Memory B cell (primary cell): ENCODE results near the gene NEDD4L.

Experiments
- ATAC-seq: fragments of 150-1000 bp; cut with Tn5 transposase; 2 replicates; pipeline ENCODE4 v1.10.0; 2021; ENCODE audit warnings: low read depth, mild to moderate bottlenecking, moderate library complexity
- DNase-seq, 2 donors: peaks; one replicate each; pipeline ENCODE4 v3.0.0; 2022; ENCODE audit warnings: low spot score in 2 of 2
- H3K27ac Mint-ChIP-seq: one replicate; pipeline ENCODE4 v1.8.0; 2022; ENCODE audit warnings: mild to moderate bottlenecking, moderate library complexity, mixed read lengths
- H3K27me3 Mint-ChIP-seq: one replicate; pipeline ENCODE4 v1.8.0; 2022; ENCODE audit warnings: mixed read lengths
- H3K36me3 Mint-ChIP-seq: one replicate; pipeline ENCODE4 v1.8.0; 2022; ENCODE audit warnings: mild to moderate bottlenecking, mixed read lengths
- H3K4me1 Mint-ChIP-seq: one replicate; pipeline ENCODE4 v1.8.0; 2022; ENCODE audit warnings: mixed read lengths
- H3K4me3 Mint-ChIP-seq: one replicate; pipeline ENCODE4 v1.8.0; 2022; ENCODE audit warnings: mild to moderate bottlenecking, moderate library complexity, mixed read lengths
- H3K9me3 Mint-ChIP-seq: one replicate; pipeline ENCODE4 v1.8.0; 2022; ENCODE audit warnings: mixed read lengths

The NEDD4L gene

DNA sequence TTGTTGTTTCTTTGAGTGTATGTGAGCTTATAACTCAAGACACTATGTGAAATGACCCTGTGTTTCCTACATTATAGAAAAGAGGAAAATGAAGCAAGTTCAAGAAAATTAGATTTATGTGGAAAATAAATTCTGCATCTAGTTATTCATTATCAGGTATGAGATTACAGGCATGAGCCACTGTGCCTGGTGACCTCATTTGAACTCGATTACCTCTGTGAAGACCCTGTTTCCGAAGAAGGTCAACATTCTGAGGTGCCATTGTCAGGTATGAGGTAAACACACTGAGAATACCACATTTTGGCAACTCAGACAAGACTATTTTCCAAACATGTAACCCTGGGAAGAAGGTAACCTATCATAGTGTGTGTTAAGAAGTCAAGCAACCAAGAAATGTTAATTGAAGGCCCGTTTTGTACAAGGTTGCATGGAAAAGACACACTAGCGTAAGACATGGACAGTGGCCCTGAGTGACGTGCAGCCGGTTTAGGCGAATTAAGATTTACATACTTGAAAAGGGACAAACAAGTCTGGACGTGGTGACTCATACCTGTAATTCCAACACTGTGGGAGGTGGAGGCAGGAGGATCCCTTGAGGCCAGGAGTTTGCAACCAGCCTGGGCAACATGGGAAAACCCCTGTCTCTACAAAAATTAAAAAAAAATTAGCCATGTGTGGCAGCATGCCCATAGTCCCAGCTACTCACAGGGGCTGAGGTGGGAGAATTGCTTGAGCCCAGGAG is 186.6 kb downstream of the NEDD4L start:
- peaks cover 5% of the 10 kb centered on the region for H3K36me3 Mint-ChIP-seq
- no peaks in the 10 kb centered on the region for H3K27me3 Mint-ChIP-seq
- peak overlapping the region; percentile 90 for H3K27ac Mint-ChIP-seq
- ATAC-seq (no peak), DNase-seq (no peak)
- peaks cover 3% of the 10 kb centered on the region for H3K9me3 Mint-ChIP-seq
- H3K4me3 Mint-ChIP-seq, result peak overlapping the region; percentile 39
- H3K4me1 Mint-ChIP-seq, result peaks cover 27% of the 10 kb centered on the region

DNA sequence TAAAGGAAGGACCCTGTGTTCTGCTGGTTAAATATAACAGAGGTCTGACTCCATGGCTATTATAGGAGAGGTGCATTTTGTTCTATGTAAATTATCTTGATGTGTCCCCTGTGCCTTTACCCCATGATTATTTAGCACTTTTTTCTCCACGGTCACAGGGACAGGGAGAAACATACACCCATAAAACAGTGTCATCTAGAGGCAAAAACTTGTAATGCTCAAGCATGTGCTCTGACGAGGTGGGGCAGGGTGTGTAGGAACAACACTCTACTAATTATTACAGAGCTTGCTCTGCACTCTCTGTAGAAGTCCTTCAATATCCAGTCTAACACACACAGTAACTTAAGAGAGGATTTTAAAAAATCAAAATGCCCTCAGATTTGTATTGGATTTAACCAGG is 187.9 kb downstream of the NEDD4L start:
- ATAC-seq (peak; percentile 58), DNase-seq (no peak)
- Mint-ChIP-seq H3K9me3 (peaks cover 3% of the 10 kb centered on the region), H3K27me3 (no peaks in the 10 kb centered on the region), H3K27ac (no peak overlapping the region), H3K4me3 (no peak overlapping the region), H3K4me1 (peaks cover 18% of the 10 kb centered on the region), H3K36me3 (peaks cover 5% of the 10 kb centered on the region)

DNA sequence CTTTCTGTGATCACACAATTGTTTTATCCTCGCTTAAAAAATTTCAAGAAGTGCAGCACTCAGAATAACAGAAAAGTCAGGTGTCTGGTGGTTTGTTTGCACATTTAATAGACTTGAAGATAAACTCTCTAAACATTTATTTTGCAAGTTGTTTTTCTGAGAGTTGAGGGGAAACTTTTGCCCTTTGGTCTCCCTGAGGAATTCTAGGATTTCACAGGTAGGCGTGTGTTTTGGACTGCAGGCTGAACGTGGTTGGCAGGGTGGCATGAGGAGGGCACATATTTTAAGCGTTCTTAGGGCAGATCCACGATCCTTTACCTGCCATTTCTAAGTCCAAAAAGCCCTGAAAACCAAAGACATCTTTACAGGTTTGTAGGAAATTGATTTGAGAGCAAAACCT is 188.6 kb downstream of the NEDD4L start:
- peaks cover 5% of the 10 kb centered on the region for H3K36me3 Mint-ChIP-seq
- no peak for ATAC-seq
- H3K4me3 Mint-ChIP-seq, result no peak overlapping the region
- H3K9me3 Mint-ChIP-seq, result peaks cover 3% of the 10 kb centered on the region
- H3K27me3 Mint-ChIP-seq, result no peaks in the 10 kb centered on the region
- DNase-seq, result no peak
- no peak overlapping the region for H3K27ac Mint-ChIP-seq
- H3K4me1 Mint-ChIP-seq, result peaks cover 14% of the 10 kb centered on the region

DNA sequence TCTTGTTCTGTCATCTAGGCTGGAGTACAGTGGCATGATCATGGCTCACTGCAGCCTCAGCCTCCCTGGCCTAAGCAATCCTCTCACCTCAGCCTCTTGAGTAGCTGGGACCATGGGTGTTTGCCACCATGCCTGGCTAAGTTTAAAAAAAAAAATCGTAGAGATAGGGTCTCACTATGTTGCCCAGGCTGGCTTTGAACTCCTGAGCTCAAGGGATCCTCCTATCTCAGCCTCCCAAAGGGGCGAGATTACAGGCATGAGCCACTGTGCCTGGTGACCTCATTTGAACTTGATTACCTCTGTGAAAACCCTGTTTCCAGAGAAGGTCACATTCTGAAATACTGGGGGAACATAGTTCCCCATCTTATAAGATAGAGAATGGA is 190.3 kb downstream of the NEDD4L start:
- DNase-seq (no peak), ATAC-seq (no peak)
- Mint-ChIP-seq H3K27ac (no peak overlapping the region), H3K27me3 (no peaks in the 10 kb centered on the region), H3K4me3 (no peak overlapping the region), H3K4me1 (peaks cover 12% of the 10 kb centered on the region), H3K9me3 (peaks cover 3% of the 10 kb centered on the region), H3K36me3 (peaks cover 5% of the 10 kb centered on the region)

DNA sequence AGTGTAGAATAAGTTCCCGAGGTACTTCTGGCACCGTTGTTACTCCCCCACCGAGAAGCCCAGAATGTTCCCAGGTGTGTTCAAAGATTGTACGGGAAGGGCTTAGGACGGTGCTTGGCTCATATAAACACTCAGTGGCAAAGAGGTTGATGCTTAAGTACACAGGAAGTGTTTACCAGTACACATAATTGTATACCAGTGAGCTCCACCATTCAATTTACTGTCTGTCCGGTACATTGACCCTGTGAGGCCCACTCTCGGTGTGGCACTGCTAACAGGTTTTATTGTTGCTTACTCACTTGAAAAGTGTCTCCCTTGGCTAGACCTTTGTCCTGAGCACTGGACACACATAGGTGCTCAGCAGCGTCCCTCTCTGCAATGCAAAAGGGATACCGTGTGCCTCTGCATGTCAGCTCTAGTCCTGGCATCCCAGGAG is 191.0 kb downstream of the NEDD4L start:
- Mint-ChIP-seq H3K9me3 (peaks cover 3% of the 10 kb centered on the region), H3K27me3 (no peaks in the 10 kb centered on the region), H3K36me3 (peaks cover 7% of the 10 kb centered on the region), H3K4me3 (no peak overlapping the region), H3K4me1 (peaks cover 10% of the 10 kb centered on the region), H3K27ac (no peak overlapping the region)
- ATAC-seq (no peak), DNase-seq (no peak)

DNA sequence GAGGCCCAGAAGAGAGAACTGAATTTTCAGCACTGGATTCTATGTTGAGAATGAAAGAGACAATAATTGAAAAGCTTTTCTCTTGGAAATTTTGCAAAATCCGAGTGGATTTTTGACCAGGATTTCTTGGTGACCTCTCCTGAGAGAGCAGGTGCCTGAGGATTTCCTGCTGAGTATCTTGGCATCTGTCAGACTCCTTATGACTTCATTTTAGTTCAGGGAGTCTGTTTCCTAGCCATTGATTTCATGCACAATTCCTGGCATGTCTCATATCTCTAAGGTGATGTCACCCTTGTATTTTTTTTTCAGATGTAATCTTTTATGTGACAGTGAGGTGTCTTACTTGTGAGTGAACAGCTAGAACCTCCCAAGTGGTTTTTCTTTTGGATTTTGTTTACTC is 195.9 kb downstream of the NEDD4L start:
- no peaks in the 10 kb centered on the region for H3K27me3 Mint-ChIP-seq
- H3K36me3 Mint-ChIP-seq, result peaks cover 3% of the 10 kb centered on the region
- H3K4me1 Mint-ChIP-seq, result peaks cover 2% of the 10 kb centered on the region
- H3K9me3 Mint-ChIP-seq, result no peaks in the 10 kb centered on the region
- ATAC-seq (no peak), DNase-seq (no peak)
- H3K4me3 Mint-ChIP-seq, result no peak overlapping the region
- H3K27ac Mint-ChIP-seq, result no peak overlapping the region

DNA sequence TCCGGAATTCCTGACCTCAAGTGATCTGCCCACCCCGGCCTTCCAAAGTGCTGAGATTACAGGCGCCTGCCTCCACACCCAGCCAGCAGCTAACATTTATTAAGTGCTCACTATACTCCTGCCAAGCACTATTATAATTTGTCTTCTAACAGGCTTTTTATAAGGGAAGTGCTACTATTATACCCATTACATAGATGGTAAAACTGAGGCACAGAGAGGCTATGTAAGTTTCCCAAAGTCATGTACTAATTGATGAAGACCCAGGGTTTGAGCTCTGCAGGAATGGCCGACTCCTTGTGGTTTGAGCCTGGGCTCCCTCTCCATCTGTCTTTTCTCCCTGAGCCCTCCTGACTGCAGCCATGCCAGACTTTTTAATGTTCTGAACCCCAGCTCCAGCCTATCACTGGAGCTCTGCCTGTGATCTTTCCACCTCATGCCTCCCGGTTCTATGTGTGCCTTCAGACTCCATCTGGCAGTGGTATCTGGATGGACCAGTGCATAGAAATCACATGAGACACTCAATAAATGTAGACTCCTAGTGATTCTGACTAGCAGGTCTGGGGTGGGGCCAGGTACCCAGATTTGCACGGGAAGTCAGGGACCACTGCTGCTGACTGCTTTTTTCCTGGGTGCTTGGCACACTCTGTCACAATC is 197.1 kb downstream of the NEDD4L start:
- Mint-ChIP-seq H3K36me3 (peaks cover 3% of the 10 kb centered on the region), H3K4me3 (no peak overlapping the region), H3K9me3 (no peaks in the 10 kb centered on the region), H3K27ac (no peak overlapping the region), H3K27me3 (no peaks in the 10 kb centered on the region), H3K4me1 (no peaks in the 10 kb centered on the region)
- DNase-seq, result no peak
- no peak for ATAC-seq

DNA sequence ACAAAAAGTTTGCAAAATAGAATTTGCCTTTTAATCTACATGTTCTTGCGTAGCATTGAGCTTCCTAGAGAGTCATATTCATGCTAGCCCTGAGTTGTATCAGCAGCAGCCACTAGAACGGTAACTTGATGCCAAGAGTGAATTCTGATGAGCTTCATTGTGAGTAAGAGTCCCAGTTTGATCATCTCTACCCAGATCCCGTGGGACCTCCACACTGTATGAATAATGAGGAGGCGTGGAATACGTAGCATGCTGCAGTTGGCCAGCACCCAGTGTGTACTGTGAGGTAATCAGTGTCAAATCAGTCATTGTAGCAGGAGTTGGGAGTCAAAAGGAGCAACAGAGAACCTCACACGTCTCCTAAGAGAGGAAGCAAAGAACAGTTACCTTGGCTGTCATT is 197.9 kb downstream of the NEDD4L start:
- no peaks in the 10 kb centered on the region for H3K27me3 Mint-ChIP-seq
- no peak overlapping the region for H3K4me3 Mint-ChIP-seq
- H3K36me3 Mint-ChIP-seq, result peaks cover 3% of the 10 kb centered on the region
- H3K27ac Mint-ChIP-seq, result no peak overlapping the region
- no peaks in the 10 kb centered on the region for H3K9me3 Mint-ChIP-seq
- H3K4me1 Mint-ChIP-seq, result no peaks in the 10 kb centered on the region
- no peak for DNase-seq
- no peak for ATAC-seq

DNA sequence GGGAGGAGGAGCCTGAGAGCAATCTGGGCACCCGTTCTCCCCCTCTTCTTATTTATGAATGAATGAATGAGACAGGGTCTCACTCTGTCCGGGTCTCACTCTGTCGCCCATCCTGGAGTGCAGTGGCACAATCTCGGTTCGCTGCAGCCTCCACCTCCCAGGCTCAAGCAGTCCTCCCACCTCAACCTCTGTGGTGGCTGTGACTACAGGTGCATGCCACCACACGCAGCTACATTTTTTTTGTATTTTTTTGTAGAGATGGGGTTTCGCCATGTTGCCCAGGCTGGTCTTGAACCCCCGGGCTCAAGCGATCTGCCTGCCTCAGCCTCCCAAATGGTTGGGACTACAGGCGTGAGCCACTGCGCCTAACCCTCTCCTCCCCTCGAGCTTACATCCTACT is 198.4 kb downstream of the NEDD4L start:
- Mint-ChIP-seq H3K27ac (no peak overlapping the region), H3K9me3 (no peaks in the 10 kb centered on the region)

DNA sequence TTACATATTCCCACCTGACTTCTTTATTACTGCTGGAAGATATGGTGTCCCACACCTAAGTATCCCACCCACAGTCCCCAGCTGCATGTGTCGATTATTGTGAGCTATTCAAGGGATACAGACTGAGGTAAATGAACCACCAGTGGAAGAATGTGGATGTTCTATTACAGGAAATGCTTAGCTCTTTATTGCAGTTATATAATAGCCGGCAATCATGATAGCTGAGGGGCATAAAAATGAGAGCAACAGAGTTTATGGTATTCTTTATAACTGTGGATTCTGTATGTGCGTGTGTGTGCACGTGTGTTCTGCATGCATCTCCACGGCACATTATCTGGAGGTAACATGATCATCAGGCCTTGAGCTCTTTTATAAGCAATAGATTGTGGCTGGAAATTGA is 198.9 kb downstream of the NEDD4L start:
- Mint-ChIP-seq H3K4me3 (no peak overlapping the region), H3K9me3 (no peaks in the 10 kb centered on the region), H3K27me3 (no peaks in the 10 kb centered on the region), H3K27ac (no peak overlapping the region), H3K4me1 (peaks cover 2% of the 10 kb centered on the region), H3K36me3 (peaks cover 6% of the 10 kb centered on the region)
- DNase-seq (no peak), ATAC-seq (no peak)

More for the DNA sequence above, 198.4 kb downstream of the NEDD4L start:
- H3K27me3 Mint-ChIP-seq, result no peaks in the 10 kb centered on the region
- H3K4me3 Mint-ChIP-seq, result no peak overlapping the region
- no peak for ATAC-seq
- H3K36me3 Mint-ChIP-seq, result peaks cover 3% of the 10 kb centered on the region
- DNase-seq, result no peak
- H3K4me1 Mint-ChIP-seq, result no peaks in the 10 kb centered on the region

DNA sequence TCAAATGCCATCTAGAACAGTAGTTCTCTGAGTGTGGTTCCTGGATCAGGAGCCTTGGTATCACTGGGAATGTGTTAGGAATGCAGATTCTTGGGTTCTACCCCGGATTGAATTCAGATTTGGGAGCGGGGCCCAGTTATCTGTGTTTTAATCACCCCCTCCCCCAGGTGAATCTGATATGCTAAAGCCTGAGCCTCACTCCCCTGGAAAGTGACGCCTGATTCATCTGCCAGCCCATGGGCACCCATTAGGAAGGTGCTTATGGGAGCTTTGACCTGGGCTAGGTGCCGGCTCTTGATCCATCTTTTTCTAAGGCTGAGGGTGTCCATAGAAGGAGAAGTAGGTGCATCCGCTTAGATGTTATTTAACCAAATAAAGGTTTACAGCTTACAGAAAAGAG is 199.4 kb downstream of the NEDD4L start:
- ATAC-seq (no peak), DNase-seq (no peak)
- Mint-ChIP-seq H3K4me1 (peaks cover 2% of the 10 kb centered on the region), H3K36me3 (peaks cover 6% of the 10 kb centered on the region), H3K27ac (no peak overlapping the region), H3K9me3 (no peaks in the 10 kb centered on the region), H3K4me3 (no peak overlapping the region), H3K27me3 (no peaks in the 10 kb centered on the region)

DNA sequence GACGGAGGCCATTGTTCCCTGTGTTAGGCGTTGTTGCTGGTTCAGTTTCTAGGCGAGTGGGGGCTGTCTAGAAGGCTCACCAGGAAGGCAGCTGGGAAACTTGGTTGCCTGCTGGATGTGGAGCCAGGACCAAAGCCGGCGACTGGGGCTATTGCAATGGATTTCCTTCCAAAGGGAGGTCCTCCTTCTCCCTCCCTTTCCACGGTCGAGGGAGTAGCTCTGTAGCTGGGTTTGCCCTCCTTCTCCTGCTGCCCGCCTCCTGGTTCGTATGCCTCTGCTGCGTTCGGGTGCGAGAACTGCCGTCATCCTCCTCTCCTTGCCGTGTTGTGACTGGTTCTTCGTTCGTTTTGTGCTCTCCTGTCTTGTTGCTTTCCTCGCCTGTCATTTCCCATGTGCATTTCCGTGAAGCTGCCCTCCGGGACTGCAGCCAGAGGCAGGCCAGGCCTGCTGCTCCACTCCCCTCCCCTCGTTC is 203.4 kb downstream of the NEDD4L start:
- Mint-ChIP-seq H3K27me3 (no peaks in the 10 kb centered on the region), H3K9me3 (no peaks in the 10 kb centered on the region), H3K36me3 (peaks cover 6% of the 10 kb centered on the region), H3K27ac (no peak overlapping the region), H3K4me1 (peaks cover 2% of the 10 kb centered on the region), H3K4me3 (no peak overlapping the region)
- no peak for DNase-seq
- ATAC-seq, result no peak

DNA sequence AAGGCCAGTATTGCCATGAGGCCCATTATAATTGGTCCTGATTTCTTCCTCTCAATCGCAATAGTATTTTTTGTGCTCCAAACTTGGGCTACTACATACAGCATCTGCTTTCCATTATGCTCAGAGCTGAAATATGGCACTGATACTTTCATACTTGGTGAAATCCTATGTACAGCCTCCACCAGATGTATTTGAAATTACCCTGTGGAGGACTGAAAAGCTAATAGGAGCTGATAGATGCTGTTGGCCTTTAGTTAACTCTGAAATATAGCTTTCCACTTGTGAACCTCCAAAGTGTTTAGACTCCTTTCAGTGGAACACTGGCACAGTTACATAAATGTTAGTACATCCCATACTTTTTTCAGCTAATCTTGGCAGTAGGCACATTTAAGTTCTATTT is 205.7 kb downstream of the NEDD4L start:
- ATAC-seq, result no peak
- Mint-ChIP-seq H3K27ac (no peak overlapping the region), H3K9me3 (no peaks in the 10 kb centered on the region), H3K4me1 (peaks cover 2% of the 10 kb centered on the region), H3K4me3 (no peak overlapping the region), H3K36me3 (peaks cover 9% of the 10 kb centered on the region), H3K27me3 (no peaks in the 10 kb centered on the region)
- no peak for DNase-seq

DNA sequence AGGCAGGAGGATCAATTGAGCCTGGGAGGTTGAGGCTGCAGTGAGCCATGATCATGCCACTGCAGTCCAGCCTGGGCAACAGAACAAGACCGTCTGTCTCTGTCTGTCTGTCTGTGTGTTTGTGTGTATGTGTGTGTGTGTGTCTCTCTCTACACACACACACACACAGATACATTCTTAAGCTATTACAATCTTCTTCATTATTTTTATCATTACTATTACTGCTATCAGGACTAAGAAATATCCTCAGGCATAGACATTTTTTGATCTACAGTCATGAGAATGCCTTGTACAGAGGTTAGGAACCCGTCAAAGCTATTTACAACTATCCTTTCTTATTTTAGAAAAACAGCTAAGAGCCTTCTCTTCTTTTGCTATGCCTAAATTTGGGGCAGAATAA is 207.4 kb downstream of the NEDD4L start:
- Mint-ChIP-seq H3K36me3 (peaks cover 9% of the 10 kb centered on the region), H3K27me3 (no peaks in the 10 kb centered on the region), H3K9me3 (no peaks in the 10 kb centered on the region), H3K4me3 (no peak overlapping the region), H3K4me1 (peaks cover 2% of the 10 kb centered on the region), H3K27ac (no peak overlapping the region)
- ATAC-seq, result no peak
- no peak for DNase-seq

DNA sequence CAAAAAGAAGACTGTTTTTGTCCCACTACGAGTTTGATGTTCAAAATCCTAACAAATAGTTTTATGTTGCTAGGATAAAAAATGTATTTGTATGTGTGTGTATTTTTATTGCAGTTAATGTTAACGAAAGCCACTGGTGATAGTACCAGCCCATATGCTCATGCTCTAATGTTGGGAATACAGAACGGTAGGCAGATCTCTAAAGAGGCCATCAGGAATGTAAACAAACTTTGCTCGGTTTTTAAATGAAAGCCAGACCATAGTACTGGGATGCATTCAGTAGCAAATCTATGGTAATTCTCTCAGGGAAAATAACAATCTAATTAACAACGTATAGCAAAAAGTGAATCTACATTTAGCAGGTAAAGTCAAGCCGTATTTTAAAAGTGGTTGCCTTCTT is 208.1 kb downstream of the NEDD4L start:
- DNase-seq (no peak), ATAC-seq (no peak)
- no peak overlapping the region for H3K4me3 Mint-ChIP-seq
- no peak overlapping the region for H3K27ac Mint-ChIP-seq
- no peaks in the 10 kb centered on the region for H3K9me3 Mint-ChIP-seq
- no peaks in the 10 kb centered on the region for H3K27me3 Mint-ChIP-seq
- H3K4me1 Mint-ChIP-seq, result peaks cover 2% of the 10 kb centered on the region
- H3K36me3 Mint-ChIP-seq, result peaks cover 12% of the 10 kb centered on the region
